CD4-positive, CD25-positive, alpha-beta regulatory T cell (primary cell): Measurements from ENCODE around the gene BSDC1. TPM values are rescaled to one million over a fixed set of nuclear protein-coding genes. Genes with fewer than 3 reads are reported as not detected.
A peak's percentile ranks its signal among the peaks of the same experiment; 100 is the strongest.

Source experiments
- ATAC-seq, 2 donors: fragments of 150-1000 bp; cut with Tn5 transposase; one replicate each; pipeline ENCODE4 v1.10.0; 2021; ENCODE audit warnings: low read depth in 2 of 2, moderate number of reproducible peaks in 2 of 2, moderate library complexity in 1 of 2
- DNase-seq, 3 donors: peaks; one replicate each; pipeline versions ENCODE4 v3.0.0 to v3.0.0-alpha.2; 2012 to 2022; ENCODE audit warnings: mixed read lengths in 1 of 3
- H3K27ac ChIP-seq: one replicate; pipeline ENCODE4 v1.7.0; 2013; ENCODE audit warnings: mild to moderate bottlenecking, low read length; ENCODE audit not compliant: insufficient read depth, poor library complexity, severe bottlenecking
- H3K27me3 ChIP-seq: one replicate; pipeline ENCODE4 v1.7.0; 2013; ENCODE audit warnings: low read length; ENCODE audit not compliant: control insufficient read depth, insufficient read depth
- H3K36me3 ChIP-seq: one replicate; pipeline ENCODE4 v1.7.0; 2013; ENCODE audit warnings: mild to moderate bottlenecking, low read length, moderate library complexity; ENCODE audit not compliant: control insufficient read depth, insufficient read depth
- H3K4me1 ChIP-seq: 2 replicates; pipeline ENCODE4 v1.7.0; 2013; ENCODE audit warnings: mild to moderate bottlenecking, low read length; ENCODE audit not compliant: insufficient read depth, control insufficient read depth, poor library complexity, severe bottlenecking
- H3K4me3 ChIP-seq: one replicate; pipeline ENCODE4 v1.7.0; 2013; ENCODE audit warnings: low read depth, mild to moderate bottlenecking, low read length, moderate library complexity
- H3K9me3 ChIP-seq, 2 experiments: 1 replicate in 1 of 2; 2 replicates in 1 of 2; pipeline ENCODE4 v1.7.0; 2013; ENCODE audit warnings: low read length in 2 of 2, mild to moderate bottlenecking in 1 of 2, moderate library complexity in 1 of 2; ENCODE audit not compliant: control insufficient read depth in 2 of 2
- H3K27ac Mint-ChIP-seq, 3 donors: one replicate each; pipeline ENCODE4 v1.8.0; 2020 to 2022; ENCODE audit warnings: mild to moderate bottlenecking in 3 of 3, mixed read lengths in 3 of 3, moderate library complexity in 2 of 3
- H3K27me3 Mint-ChIP-seq: one replicate; pipeline ENCODE4 v1.8.0; 2022; ENCODE audit warnings: mild to moderate bottlenecking, mixed read lengths
- H3K36me3 Mint-ChIP-seq: one replicate; pipeline ENCODE4 v1.8.0; 2020; ENCODE audit warnings: mixed read lengths
- H3K4me1 Mint-ChIP-seq, 4 donors: one replicate each; pipeline ENCODE4 v1.8.0; 2020 to 2022; ENCODE audit warnings: mixed read lengths in 4 of 4, mild to moderate bottlenecking in 1 of 4
- H3K4me3 Mint-ChIP-seq, 4 donors: one replicate each; pipeline ENCODE4 v1.8.0; 2020 to 2022; ENCODE audit warnings: mild to moderate bottlenecking in 4 of 4, mixed read lengths in 4 of 4, moderate library complexity in 3 of 4
- H3K9me3 Mint-ChIP-seq, 7 donors: one replicate each; pipeline ENCODE4 v1.8.0; 2020 to 2022; ENCODE audit warnings: mixed read lengths in 7 of 7, mild to moderate bottlenecking in 3 of 7, moderate library complexity in 2 of 7
- polyA plus RNA-seq, 4 donors: library from polyadenylated mRNA; unstranded; fragments of 300-500 nt; fragmentation: Illumina TruSeq; gene quantifications; one replicate each; pipeline ENCODE4 v1.2.3, GENCODE V29; 2021
- total RNA-seq: library from RNA; stranded (reverse); gene quantifications from one replicate; pipeline ENCODE4 v1.2.3, GENCODE V29; 2022

The BSDC1 gene
- total and polyA plus RNA-seq, 5 donors from 2014 or later: 27.3 to 198 (median 40.6) TPM

- H3K27me3 ChIP-seq: no peaks in the 10 kb centered on the region
- Mint-ChIP-seq H3K27me3 (no peaks in the 10 kb centered on the region), H3K9me3 (no peaks in the 10 kb centered on the region), H3K4me3 (peak overlapping the region; percentile 58 to 83 (median 69)), H3K4me1 (peaks cover 0 to 49% (median 21%) of the 10 kb centered on the region in 4 donors), H3K36me3 (peaks cover 10% of the 10 kb centered on the region), H3K27ac (peak overlapping the region in 2 of 3 donors; percentile 42 to 57)
- no peak for ATAC-seq
- peaks cover 15% of the 10 kb centered on the region for H3K4me1 ChIP-seq
- no peaks in the 10 kb centered on the region for H3K9me3 ChIP-seq
- H3K27ac ChIP-seq: no peak overlapping the region
- no peaks in the 10 kb centered on the region for H3K36me3 ChIP-seq
- H3K4me3 ChIP-seq: no peak overlapping the region
- no peak for DNase-seq
Observed at GRCh38 chr1:32353431-32353830, 40.8 kb downstream of the BSDC1 start.

- Mint-ChIP-seq H3K36me3 (peaks cover 10% of the 10 kb centered on the region), H3K9me3 (no peaks in the 10 kb centered on the region), H3K4me1 (peaks cover 0 to 54% (median 23%) of the 10 kb centered on the region in 4 donors), H3K4me3 (peak overlapping the region; percentile 72 to 88 (median 80)), H3K27me3 (no peaks in the 10 kb centered on the region), H3K27ac (peak overlapping the region in 2 of 3 donors; percentile 42 to 44)
- H3K27ac ChIP-seq: no peak overlapping the region
- no peaks in the 10 kb centered on the region for H3K27me3 ChIP-seq
- no peak overlapping the region for H3K4me3 ChIP-seq
- H3K9me3 ChIP-seq: no peaks in the 10 kb centered on the region
- no peak for ATAC-seq
- peaks cover 15% of the 10 kb centered on the region for H3K4me1 ChIP-seq
- DNase-seq: no peak
- no peaks in the 10 kb centered on the region for H3K36me3 ChIP-seq
Observed at GRCh38 chr1:32352831-32353383, 41.3 kb downstream of the BSDC1 start.

GRCh38 chr1:32352239-32352745 is 41.9 kb downstream of the BSDC1 start:
- Mint-ChIP-seq H3K27me3 (no peaks in the 10 kb centered on the region), H3K4me1 (peaks cover 0 to 56% (median 23%) of the 10 kb centered on the region in 4 donors), H3K27ac (peak overlapping the region in 2 of 3 donors; percentile 62 to 78), H3K4me3 (peak overlapping the region; percentile 72 to 88 (median 80)), H3K36me3 (peaks cover 10% of the 10 kb centered on the region), H3K9me3 (no peaks in the 10 kb centered on the region)
- DNase-seq (no peak), ATAC-seq (no peak)
- Histone ChIP-seq H3K4me1 (peaks cover 15% of the 10 kb centered on the region), H3K27me3 (no peaks in the 10 kb centered on the region), H3K36me3 (no peaks in the 10 kb centered on the region), H3K4me3 (no peak overlapping the region), H3K27ac (peak overlapping the region; percentile 77), H3K9me3 (no peaks in the 10 kb centered on the region)

- H3K4me3 ChIP-seq: peak overlapping the region; percentile 59
- no peaks in the 10 kb centered on the region for H3K36me3 ChIP-seq
- Mint-ChIP-seq H3K4me1 (peaks cover 0 to 56% (median 24%) of the 10 kb centered on the region in 4 donors), H3K4me3 (peak overlapping the region; percentile 72 to 94 (median 86)), H3K36me3 (peaks cover 10% of the 10 kb centered on the region), H3K27ac (peak overlapping the region; percentile 78 to 91 (median 82)), H3K9me3 (no peaks in the 10 kb centered on the region), H3K27me3 (no peaks in the 10 kb centered on the region)
- no peaks in the 10 kb centered on the region for H3K27me3 ChIP-seq
- H3K27ac ChIP-seq: peak overlapping the region; percentile 77
- ATAC-seq (peak; percentile 95), DNase-seq (peak; percentile 91 to 96 (median 91))
- H3K4me1 ChIP-seq: peaks cover 15% of the 10 kb centered on the region
- no peaks in the 10 kb centered on the region for H3K9me3 ChIP-seq
Observed at GRCh38 chr1:32351399-32352238, 42.6 kb downstream of the BSDC1 start.

- Mint-ChIP-seq H3K4me1 (peaks cover 0 to 61% (median 25%) of the 10 kb centered on the region in 4 donors), H3K9me3 (no peaks in the 10 kb centered on the region), H3K27me3 (no peaks in the 10 kb centered on the region), H3K36me3 (peaks cover 10% of the 10 kb centered on the region), H3K27ac (peak overlapping the region; percentile 56 to 91 (median 56)), H3K4me3 (peak overlapping the region; percentile 72 to 94 (median 86))
- Histone ChIP-seq H3K4me1 (peaks cover 15% of the 10 kb centered on the region), H3K9me3 (no peaks in the 10 kb centered on the region), H3K4me3 (peak overlapping the region; percentile 59), H3K36me3 (no peaks in the 10 kb centered on the region), H3K27ac (peak overlapping the region; percentile 77), H3K27me3 (no peaks in the 10 kb centered on the region)
- no peak for DNase-seq
- ATAC-seq: peak; percentile 58 to 66
Observed at GRCh38 chr1:32350785-32351398, 43.3 kb downstream of the BSDC1 start.

GRCh38 chr1:32349211-32349708 is 45.0 kb downstream of the BSDC1 start:
- peaks cover 15% of the 10 kb centered on the region for H3K4me1 ChIP-seq
- ATAC-seq: no peak
- H3K27ac ChIP-seq: no peak overlapping the region
- H3K4me1 Mint-ChIP-seq: peaks cover 0 to 63% (median 28%) of the 10 kb centered on the region in 4 donors
- DNase-seq: no peak
- H3K9me3 ChIP-seq: no peaks in the 10 kb centered on the region
- H3K4me3 ChIP-seq: no peak overlapping the region
- no peaks in the 10 kb centered on the region for H3K36me3 ChIP-seq
- H3K9me3 Mint-ChIP-seq: no peaks in the 10 kb centered on the region
- peak overlapping the region in 1 of 3 donors; percentile 69 for H3K27ac Mint-ChIP-seq
- peak overlapping the region; percentile 15 to 79 (median 51) for H3K4me3 Mint-ChIP-seq
- H3K27me3 ChIP-seq: no peaks in the 10 kb centered on the region
- H3K27me3 Mint-ChIP-seq: no peaks in the 10 kb centered on the region
- no peaks in the 10 kb centered on the region for H3K36me3 Mint-ChIP-seq

GRCh38 chr1:32346532-32347157 is 47.6 kb downstream of the BSDC1 start:
- H3K27me3 ChIP-seq: no peaks in the 10 kb centered on the region
- Mint-ChIP-seq H3K9me3 (no peaks in the 10 kb centered on the region), H3K36me3 (no peaks in the 10 kb centered on the region), H3K27ac (peak overlapping the region in 2 of 3 donors; percentile 66 to 77), H3K4me1 (peaks cover 0 to 57% (median 26%) of the 10 kb centered on the region in 4 donors), H3K27me3 (no peaks in the 10 kb centered on the region), H3K4me3 (no peak overlapping the region)
- H3K4me3 ChIP-seq: no peak overlapping the region
- no peaks in the 10 kb centered on the region for H3K36me3 ChIP-seq
- H3K4me1 ChIP-seq: peaks cover 5% of the 10 kb centered on the region
- DNase-seq: no peak
- no peaks in the 10 kb centered on the region for H3K9me3 ChIP-seq
- ATAC-seq: no peak
- H3K27ac ChIP-seq: no peak overlapping the region
